Suppressor macrophage treated with lipopolysaccharide for 4 hours (primary cell): Measurements from ENCODE around the gene EIF1B.

Experiments used
- DNase-seq: peaks from one replicate; pipeline ENCODE4 v3.0.0-alpha.2; 2020

EIF1B gene

DNA sequence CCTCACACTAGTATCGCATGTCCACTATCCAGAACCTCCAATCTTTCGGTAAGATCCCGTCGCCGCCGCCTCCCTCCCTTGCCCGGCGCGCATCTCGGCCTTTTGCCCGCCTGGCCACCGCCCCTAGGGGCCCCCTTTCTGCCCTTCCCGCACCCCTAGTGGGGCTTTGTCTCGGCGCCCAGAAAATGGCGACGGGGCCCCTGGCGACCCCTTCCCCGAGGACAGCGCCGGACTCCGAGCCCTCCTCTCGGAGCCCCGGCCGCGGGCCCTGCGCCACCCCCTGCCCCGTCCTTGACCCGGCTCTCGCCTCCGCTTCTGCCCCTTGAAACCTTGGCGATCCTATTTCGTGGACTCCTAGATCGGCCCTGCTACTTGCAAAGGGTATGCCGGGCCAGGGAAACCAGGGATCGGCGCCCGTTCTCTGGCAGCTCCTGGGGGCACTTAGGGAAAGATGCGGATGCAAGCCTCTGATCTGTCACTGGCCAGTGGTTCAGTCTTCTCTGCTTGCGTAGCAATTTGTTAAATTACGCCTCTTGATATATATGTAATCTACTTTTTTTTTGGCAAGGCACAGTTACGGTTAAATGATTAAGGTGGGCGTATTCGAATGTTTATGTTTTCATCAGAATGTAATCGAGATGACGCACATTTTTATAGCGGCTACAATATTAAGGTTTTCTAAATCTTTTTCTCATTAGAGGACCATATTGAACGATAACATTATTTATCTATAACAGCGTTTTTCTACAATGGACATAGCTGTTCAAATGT, 603 bp downstream of the EIF1B start:
- peak; percentile 43 for DNase-seq

DNA sequence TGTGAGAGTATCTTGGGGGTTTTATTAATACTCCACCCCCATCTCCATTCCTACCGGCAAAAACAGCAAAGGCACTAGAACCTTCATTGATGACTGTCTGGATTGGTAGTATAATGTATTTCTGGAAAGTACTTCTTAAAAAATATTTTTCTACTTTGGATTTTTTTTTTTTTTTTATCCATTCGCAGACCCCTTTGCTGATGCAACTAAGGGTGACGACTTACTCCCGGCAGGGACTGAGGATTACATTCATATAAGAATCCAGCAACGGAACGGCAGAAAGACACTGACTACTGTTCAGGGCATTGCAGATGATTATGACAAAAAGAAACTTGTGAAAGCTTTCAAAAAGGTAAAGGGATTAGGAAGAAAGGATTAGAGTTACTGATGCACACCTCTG, 1.2 kb downstream of the EIF1B start:
- peak; percentile 29 for DNase-seq

DNA sequence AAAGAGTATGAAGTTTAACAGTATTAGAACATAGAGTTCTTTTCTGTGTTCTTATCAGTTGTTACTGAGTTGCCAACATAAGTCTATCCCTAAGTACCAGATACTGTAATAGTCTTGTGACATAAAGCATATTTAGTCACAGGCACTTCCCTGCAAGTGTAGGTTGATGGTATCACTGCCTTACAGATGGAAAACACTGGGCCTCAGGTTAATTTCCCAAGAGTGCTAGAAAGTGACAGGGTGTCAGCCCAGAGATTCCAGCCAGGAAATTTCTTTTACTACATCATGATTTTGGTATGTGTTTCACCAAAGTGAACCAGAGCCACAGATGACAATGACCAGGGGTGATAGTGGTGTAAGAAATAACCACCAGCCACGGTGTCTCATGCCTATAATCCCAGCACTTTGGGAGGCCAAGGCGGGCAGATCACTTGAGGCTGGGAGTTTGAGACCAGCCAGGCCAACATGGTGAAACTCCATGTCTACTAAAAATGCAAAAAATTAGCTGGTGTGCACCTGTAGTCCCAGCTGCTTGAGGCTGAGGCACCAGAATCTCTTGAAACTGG, 3.2 kb downstream of the EIF1B start:
- peak; percentile 61 for DNase-seq

DNA sequence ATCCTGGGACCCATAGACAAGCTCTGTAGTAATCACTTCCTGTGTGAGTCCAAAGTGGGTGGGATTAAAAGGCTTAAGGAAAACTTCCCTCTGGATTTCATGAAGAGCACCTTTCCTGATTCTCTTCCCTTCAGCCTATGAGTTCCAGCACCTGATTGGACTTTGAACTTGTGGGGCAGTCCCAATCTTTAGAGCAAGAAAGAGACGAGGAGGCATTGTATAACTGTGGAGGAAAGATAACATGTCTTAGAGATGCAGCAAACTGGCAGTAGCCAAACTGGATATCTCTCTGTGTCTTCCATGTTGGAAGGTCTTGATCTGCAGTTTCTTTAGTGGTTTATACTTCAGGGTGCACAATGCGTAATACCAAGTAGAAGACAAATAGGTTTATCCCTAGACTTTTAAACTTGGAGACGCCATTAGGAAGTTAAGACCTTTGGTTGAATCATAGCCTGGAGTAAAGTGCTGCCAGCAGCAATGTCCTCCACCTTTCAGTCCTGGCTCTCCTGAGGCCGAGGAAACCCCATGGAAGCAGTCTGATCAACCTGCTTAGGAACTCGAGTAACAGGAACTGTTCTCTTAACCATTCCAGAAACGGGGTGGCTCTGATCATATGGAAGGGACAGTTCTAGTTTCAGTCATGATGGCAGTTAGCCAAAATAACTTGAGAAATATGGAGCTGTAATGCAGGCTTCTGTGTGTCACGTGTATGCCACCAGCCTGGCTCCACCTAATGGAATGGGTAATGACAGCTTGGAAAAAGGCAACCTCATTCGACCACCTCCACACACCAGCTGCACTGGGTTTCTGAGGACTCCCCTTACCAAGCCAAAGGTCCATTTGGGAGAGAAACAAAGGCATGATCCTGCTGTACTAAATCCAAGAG, 4.7 kb downstream of the EIF1B start:
- DNase-seq = peak; percentile 90

DNA sequence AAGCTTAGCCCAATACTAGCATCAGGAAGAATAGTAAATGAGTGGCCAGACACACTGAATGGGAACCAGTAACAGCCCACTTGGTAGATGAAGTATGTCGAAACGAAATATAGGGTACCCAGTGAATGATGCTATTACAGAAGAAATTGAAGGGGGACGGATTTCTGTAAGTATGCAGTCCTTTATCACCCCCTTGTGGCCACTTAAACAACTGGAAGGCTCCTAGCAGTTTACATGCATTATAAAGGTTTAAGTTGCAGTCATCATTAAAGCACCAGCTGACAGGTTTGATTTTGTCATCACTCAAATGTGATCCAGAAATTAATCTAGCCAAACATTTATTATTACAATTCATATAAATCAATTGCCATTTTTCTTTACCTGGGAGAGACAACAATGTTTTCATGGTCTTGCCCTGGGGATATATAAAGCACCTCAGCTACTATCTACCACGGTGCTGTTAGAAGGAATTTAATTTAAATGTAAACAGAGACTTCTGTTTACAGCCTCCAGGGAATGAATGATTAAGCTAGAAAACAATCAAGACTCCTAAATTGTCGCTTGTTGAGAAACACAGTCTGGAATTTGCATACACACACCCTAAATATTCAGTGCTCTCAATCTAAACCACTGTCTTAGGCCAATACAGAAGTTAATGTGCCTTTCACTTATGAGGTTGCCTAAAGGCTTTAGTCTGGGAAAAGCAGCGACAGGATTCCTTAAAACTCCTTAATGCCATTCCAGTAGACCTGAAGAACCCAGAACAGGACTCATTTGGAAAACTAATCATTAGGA, 7.8 kb downstream of the EIF1B start:
- DNase-seq = peak; percentile 84

- DNase-seq = no peak
These were observed 12.3 kb downstream of the EIF1B start for GRCh38 chr3:40321818-40322217.

DNA sequence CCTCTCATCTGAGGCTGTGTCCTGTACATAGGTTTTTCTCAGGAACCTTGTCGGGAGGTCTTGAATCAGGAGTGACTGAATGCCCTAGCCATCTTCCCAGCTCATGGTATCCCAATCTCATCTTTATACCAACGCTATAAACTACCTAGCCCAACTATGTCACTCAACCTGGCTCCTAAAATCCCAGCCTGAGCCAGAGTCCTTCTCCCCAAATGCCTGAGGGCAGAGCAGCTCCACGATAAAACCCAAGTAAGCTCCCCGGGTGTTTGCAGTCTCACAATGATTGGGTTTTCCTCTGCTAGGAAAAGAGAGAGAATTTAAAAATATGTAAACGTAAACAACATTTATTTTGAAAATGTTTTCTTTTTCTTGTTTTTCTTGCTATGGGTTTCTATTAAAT, 14.4 kb downstream of the EIF1B start:
- DNase-seq = no peak

DNA sequence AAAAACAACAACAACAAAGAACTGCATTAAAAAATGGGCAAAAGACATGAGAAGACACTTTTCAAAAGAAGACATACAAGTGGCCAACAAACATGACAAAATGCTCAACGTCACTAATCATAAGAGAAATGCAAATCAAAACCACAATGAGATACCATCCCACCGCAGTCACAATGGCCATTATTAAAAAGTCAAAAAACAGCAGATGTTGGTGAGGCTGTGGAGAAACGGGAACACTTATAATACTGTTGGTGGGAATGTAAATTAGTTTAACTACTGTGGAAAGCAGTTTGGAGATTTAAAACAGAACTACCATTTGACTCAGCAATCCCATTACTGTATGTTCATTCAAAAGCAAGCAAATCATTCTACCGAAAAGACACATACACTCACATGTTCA, 15.1 kb downstream of the EIF1B start:
- no peak for DNase-seq

DNA sequence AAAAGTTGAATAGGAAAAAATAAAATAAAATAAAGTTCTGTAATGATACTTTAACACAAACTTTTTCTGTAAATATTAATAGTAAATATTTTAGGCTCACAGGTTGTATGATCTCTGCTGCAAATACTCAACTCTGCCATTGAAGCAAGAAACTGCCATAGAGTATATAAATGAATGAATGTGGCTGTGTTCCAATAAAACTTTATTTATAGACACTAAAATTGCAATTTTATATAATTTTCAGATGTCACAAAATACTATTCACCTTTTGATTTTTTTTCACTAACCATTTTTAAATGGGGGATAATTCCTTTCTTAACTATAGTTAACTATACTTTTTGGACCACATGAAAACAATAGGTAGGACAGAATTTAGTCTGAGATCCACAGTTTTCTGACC, 16.0 kb downstream of the EIF1B start:
- DNase-seq = no peak

- no peak for DNase-seq
These were observed 18.9 kb downstream of the EIF1B start for GRCh38 chr3:40328374-40328773.

DNA sequence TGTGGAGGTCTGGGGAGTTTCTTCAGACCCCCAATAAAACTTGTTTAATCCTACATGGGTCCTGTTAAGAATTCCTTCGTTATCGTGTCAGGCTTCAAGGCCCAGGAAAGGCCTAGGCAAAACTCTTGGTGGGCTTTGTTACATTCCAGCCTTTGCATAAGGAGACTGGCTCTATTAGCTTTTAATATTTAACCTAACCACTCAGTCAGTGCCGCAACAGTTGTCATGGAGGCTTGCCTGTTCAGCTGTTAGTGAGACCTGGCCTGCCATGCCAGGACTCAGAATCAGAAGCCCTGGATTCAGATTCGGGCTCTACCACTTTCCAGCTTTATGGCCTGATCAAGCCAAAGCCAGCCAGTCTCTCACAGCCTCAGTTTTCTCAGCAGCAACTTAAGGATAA, 19.6 kb downstream of the EIF1B start:
- no peak for DNase-seq

DNA sequence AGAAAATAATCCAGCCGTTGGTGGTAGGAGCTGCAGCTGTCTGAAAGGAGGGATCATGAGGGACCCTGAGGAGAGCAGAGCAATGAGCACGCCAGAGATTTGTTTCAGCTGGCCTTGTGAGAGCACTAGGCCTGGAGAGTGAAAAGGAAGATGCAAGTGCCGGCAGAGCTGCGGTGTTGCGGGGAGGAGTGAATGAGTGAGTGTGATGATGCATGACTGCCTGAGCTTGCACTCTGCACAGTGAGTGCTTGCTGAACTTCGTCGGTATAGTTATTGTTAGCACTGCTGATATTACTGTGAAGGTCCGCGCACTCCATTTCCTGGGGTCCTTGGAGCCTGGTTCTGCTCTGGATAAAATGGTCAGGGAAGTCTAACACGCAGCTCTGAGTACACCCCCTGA, 23.2 kb downstream of the EIF1B start:
- no peak for DNase-seq

- DNase-seq = no peak
These were observed 23.9 kb downstream of the EIF1B start for GRCh38 chr3:40333416-40333815.

GRCh38 chr3:40333852-40334251, 24.3 kb downstream of the EIF1B start:
- no peak for DNase-seq

DNA sequence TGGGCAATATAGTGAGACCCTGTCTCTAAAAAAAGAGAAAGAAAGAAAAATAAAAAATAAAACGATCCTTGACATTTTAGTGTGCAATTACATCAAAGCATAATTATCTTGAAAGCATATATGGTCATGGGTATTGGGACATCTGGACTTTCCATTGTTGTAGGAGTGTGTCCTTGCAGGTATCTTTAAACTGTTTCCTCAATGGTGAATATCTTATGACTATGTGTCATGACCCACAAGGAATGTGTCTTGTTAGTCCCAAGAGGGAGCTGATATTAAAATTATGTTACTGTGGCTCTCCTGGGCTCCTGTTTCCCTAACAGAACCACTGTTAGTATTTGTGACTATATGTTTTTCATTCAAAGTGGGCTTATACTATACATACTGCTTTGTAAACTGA, 26.6 kb downstream of the EIF1B start:
- no peak for DNase-seq

DNA sequence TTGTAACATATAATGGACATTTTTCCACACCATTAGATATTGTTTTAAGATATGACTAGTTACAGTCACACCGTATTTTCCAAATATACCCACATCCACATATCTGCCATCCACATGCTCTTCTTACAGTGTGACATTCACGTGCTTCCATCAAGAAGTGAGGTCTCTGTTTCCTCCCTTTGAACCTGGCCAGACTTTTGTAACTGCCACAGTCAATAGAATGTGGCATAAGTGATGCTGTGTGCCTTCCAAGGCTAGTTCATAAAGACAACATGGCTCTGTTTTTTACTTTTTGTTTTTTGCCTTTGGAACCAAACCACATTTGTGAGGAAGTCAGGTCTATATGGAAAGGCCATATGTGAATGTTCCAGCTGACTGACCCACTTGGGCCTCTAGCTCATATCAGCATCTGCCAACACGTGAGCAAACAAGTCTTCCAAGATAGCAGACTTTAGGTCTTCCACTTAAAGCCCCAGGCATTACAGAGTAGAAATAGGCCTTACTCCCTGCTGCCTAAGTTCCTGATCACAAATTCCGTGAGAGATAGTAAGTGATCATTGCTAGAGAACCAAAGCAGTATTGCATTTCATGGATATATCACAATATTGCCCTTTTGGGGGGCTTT, 27.1 kb downstream of the EIF1B start:
- DNase-seq = no peak

GRCh38 chr3:40337136-40338108, 27.9 kb downstream of the EIF1B start:
- no peak for DNase-seq

GRCh38 chr3:40339871-40340270, 30.4 kb downstream of the EIF1B start:
- no peak for DNase-seq

- no peak for DNase-seq
These were observed 31.1 kb downstream of the EIF1B start for GRCh38 chr3:40340541-40341170.

DNA sequence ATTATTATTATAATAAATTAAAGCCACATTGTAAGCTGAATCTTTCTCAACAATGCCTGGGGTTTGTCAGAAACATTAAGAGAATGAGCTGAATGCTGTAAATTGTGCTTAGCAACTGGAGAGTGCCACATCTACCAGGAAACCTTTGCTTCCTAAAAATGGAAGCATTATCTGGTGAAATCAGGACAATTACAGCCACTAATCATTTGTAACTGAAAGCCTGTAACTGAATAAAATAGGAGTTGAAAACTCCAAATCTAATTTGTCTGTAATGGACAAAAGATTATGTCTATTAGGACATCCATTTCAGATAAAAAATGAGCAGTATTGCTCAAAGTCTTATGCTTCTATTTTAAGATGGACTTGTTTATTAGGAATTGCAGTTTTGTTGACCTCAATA, 32.2 kb downstream of the EIF1B start:
- DNase-seq = no peak

DNA sequence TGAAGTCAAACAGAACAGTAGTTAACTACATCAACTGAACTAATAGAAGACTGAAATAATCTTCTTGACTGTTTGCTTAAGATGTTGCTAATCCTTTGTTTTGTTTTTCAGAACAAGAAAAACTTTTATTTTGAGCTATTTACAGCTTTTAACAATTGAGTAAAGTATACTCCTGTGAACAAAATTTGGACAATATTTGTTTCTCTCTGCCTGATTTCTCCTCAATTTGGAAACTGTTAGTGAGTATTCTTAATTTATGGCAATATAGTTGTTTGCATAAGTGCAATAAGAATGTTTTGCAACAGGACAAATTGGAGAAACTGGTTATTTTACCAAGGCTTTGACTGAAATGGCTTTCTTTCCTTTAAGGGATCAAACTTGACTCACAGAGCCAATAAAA, 41.0 kb downstream of the EIF1B start:
- no peak for DNase-seq
